HG02970 (cell line): ENCODE results near the gene ATG7.
"Not testable (repeated sequence)": the region's sequence is repeated elsewhere in the genome, so short reads cannot be mapped to it uniquely, and the experiment has no call there.

Source experiments
- ATAC-seq: cut with Tn5 transposase; IDR thresholded peaks from one replicate; pipeline ENCODE4 v1.9.1; 2021; ENCODE audit warnings: mild to moderate bottlenecking, moderate library complexity, moderate number of reproducible peaks; ENCODE audit not compliant: unreplicated experiment, low FRiP score

Gene ATG7

DNA sequence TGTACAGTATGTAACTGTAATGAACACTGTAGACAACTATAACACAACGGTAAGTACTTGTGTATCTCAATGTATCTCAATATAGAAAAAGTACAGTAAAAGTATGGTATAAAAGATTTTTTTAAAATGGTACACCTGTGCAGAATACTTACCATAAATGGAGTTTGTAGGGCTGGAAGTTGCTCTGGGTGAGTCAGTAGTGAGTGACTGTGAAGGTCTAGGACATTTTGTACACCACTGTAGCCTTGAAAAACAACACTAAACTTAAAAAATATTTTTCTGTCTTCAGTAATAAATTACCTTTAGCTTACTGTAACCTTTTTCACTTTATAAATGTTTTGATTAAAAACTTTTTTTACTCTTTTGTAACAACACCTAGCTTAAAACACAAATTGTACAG is 142.9 kb downstream of the ATG7 start:
- no peak for ATAC-seq

DNA sequence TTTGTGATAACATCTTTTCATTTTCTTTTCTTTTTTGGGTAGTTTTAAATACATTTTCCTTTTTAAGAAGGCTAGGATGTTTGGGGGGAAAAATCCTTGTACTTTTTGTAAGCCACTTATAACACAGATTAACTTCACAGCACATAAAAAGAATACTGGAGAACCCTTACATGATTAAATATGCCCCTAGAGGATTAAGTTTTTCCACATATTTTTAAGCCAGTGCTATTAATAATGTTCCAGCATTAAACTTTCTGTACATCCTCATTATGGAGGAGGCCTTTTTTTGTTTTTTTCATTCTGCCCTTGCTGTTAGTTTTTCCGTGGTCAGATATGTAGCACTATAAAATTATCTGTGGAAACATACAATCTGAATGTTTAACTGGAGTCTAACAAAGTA is 147.9 kb downstream of the ATG7 start:
- ATAC-seq = no peak

DNA sequence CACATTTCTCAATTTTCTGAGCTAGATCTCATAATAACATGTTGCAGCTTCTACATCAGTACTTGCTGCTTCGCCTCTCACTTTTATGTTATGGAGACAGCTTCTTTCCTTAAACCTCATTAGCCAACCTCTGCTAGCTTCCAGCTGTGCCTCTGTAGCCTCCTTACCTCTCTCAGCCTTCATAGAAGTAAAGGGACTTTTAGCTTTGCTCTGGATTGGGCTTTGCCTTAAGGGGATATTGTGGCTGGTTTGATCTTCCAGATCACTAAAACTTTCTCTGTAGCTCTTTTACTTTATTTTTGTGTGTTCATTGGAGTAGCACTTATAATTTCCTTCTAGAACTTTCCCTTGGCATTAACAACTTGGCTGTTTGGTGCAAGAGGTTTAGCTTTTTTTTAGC is 150.1 kb downstream of the ATG7 start:
- no peak for ATAC-seq

DNA sequence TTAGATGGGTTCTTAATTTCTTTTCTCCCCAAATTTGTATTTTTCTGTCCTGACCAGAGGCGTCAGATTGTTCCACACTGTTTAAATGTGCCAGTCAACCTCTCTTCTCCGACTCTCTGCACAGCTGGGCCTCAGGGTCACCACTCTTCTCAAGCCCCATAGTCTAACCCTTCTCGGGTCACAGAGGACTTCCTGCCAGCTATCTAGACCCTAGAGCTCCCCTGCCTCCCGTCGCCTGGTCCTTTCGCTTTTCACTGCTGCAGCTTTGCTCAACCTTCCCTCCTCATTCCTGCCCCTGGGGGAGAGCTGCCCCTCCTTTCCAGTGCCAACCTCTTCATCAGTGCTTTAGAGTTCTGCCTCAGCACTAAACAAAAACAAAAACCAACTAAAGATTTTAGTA is 151.7 kb downstream of the ATG7 start:
- no peak for ATAC-seq

DNA sequence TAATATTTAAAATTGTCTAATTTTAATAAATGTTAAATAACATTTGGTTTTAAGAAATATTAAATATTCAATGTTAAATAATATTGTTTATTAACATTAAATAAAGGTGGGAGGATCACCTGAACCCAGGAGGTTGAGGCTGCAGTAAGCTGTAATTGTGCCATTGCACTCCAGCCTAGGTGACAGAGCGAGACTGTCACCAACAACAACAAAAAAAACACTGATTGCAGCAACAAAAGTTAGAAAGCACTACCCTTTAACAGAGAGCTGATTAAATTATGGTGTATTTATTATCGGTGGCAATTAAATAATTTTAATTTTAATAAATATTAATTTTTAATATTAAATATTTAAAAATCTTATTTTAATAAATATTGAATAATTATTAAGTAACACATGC is 152.1 kb downstream of the ATG7 start:
- no peak for ATAC-seq

DNA sequence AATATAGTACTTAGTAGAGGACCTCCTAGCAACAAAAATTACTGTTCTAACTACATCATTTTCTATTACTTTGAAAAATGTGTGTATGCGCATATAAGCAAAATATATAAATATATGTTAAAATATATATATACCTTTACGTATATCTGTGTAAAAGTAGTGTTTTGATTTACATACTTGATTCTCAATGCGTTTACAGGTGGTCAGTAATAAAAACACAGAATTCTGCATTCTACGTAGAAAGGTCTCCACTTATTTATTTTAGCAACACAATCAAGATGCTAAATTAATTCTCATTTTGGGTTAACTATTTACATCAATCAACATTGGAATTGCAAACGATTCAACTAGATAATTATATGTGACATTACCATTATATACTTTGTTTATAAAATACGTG is 158.0 kb downstream of the ATG7 start:
- no peak for ATAC-seq

DNA sequence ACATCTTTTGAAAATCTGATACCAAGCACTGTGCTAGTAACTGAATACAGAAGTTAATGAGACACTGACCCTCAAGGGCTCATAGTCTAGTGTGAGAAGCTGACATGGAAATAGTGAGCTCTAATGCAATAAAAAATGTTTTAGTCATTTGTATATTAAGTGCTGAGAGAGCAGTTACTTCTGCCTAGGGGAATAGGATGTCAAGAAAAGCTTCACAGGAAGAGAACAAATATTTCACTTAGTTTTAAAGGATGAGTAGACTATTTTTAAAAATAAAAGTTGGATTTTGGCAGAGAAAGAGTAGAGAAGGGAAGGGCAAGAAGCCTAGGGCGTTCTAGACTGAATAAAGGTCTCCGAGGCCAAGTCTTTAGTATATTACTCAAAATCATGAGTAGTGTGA is 158.4 kb downstream of the ATG7 start:
- ATAC-seq = no peak

DNA sequence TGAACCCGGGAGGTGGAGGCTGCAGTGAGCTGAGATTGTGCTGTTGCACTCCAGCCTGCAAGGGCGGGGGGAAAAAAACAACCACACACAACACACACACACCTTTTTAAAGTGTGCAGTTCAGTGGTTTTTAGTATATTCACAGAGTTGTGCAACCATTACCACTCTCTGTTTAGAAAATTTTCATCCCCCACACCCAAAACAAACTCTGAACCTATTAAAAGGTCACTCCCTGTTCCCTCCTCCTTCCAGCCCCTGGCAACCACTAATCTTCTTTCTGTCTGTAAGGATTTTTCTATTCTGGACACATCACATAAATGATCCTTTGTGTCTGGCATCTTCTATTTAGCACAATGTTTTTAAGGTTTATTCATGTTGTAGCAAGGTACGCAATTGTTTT is 159.1 kb downstream of the ATG7 start:
- ATAC-seq = no peak

DNA sequence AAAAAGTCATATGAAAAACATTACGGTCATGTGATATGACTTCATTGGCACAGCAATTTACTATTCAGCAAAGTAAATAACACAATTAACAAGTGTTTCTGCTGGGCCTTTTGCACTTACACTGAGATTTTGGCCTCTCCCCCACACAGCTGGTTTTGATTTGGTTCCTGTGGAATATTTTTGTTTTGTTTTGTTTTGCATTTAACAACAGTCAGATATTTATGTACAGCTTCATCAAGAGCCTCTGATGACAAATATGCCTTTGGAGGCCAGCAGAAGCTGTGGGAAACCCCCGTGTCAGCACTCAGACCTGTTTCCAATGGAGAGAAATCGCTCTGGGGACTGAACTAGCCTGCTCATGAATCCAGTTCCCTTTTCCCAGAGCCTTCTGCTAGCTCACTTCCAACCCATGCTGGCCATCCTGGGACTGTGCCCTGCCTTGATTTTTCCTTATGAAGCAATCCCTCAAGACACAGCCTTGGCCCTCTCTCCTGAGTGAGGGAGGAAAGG is 161.9 kb downstream of the ATG7 start:
- ATAC-seq = no peak

DNA sequence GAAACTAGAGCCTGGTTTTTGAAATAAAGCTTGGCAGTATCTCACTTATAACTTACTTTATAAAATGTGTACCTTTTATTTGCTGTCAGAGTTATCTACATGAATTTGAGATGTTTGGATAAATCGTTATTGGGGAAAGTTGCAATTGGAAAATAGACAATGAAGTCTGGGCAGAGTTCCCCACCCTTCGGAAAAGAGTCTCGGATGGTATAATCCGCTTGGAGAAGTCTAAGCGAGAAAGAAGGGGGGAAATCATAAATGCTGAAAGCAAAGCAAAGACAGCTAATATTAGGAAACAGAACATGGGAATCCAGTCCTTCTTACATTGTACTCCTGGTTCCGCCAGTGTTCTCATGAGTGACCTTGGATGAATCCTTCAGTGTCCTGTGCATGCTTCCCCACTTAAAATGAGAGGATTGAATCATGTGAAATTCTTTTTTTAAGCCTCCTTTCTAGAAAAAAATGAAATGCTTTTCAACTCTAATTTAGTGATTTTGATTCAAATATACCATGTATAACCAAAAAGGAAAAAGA is 162.4 kb downstream of the ATG7 start:
- ATAC-seq = no peak

DNA sequence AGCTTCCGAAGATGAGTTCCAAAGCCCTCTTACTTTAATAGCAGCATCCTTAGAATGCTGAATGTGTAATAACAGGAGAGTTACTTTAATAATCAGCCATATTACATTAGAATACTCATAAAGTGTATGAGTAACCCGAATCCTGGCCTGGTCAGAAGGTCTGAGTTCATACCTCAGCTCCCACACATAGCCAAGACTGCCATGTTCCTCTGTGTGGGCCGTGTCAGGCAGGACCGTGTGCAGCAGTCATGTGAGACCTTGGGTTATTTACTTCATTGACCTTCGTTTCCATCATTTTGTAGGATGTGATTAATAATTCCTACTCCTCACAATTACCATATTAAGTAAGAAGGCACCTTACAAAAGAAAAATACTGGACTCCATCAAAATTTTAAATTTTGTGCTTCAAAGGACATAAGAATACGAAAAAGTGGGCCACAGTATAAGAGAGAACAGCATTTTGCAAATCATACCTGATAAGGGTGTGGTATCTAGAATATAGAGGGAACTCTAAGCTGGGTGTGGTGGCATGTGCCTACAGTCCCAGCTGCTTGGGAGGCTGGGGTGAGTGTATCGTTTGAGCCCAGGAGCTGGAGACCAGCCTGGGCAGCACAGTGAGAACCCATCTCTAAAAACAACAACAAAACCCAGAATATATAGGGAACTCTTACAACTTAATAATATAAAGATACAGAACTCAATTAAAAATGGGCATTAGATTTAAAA is 163.4 kb downstream of the ATG7 start:
- ATAC-seq = no peak

DNA sequence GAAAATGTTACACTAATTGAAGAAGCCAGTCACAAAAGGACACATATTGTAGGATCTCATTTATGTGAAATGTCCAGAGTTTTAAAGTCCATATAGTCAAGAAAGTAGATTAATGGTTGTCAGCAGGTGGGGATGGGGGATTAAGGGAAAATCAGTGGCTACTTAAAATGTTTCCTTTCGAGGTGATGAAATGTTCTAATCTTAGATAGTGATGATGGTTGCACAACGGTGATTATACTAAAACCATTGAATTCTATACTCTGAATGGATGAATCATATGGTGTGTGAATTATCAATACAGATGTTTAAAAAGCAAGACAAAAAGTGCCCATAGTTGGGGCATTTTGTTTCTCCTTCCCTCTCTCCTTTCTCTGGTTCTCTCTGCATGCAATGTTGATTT is 164.6 kb downstream of the ATG7 start:
- ATAC-seq = no peak

DNA sequence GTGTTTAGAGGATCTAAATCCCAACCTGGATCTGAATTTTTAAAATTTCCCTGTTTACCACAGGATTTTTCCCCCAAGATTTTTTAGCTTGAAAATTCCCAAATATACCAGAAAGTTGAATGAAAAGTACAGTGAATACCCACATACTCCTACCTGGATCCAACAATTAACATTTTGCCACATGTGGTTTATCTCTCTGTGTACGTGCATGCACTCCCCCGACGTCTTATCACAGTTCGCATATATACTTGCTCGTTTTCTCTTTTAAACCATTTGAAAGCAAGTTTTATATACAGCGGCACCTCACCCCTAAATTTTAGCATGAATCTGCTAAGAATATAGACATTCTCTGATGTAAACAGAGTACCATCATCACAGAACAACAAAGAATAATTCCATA is 165.3 kb downstream of the ATG7 start:
- ATAC-seq = no peak

DNA sequence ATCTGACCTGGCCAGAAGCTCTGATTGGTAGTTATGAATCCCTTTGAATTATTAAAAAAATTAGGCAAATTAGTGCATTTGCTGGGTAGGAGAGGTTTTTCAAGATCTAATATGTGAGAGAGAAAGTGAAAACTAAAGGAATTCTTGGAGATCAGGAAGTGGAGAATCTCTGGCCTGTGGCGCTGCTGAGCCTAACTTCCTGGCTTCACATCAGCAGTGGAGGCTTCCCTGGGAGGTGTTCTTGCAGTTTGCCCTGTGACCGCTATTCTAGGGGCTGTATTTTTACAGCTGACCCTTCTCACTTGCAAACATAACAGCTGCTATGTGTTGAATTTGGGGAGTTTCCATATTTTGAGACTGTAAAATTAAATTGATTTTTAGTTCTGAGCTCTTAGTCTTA is 166.4 kb downstream of the ATG7 start:
- no peak for ATAC-seq

DNA sequence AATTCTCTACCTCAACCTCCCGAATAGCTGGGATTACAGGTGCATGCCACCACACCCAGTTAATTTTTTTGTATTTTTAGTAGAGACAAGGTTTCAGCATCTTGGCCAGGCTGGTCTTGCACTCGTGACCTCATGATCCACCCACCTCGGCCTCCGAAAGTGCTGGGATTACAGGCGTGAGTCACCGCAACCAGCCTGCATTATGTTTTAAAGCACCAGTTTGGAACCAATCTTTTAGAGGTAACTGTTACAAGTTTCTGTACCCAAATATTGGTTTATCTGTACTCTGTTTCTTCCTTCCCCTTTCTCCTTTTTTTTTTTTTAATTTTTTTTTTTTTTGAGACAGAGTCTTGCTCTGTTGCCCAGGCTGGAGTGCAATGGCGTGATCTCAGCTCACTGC is 169.1 kb downstream of the ATG7 start:
- ATAC-seq = not testable (repeated sequence)

DNA sequence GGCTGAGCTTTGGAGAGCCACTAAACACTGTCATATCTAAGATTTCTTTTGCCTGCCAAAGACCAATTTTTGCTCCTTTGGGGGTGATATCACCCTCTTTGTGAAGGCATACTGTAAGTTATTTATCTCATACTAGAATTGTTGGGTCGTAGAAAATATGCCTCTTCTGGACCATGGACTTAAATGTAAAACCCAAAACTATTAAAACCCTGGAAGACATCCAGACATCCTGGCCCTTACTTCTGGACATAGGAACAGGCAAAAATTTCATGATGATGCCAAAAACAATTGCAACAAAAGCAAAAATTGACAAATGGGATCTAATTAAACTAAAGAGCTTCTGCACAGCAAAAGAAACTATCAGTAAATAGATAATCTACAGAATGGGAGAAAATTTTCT is 172.2 kb downstream of the ATG7 start:
- no peak for ATAC-seq

DNA sequence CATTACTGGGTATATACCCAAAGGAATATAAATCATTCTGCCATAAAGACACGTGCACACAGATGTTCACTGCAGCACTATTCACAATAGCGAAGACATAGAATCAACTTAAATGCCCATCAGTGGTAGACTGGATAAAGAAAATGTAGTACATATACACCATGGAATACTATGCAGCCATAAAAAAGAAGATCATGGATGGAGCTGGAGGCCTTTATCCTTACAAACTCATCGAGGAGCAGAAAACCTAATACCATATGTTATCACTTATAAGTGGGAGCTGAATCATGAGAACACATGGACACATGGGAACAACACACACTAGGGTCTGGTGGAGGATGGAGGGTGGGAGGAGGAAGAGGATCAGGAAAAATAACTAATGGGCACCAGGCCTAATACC is 173.0 kb downstream of the ATG7 start:
- ATAC-seq = not testable (repeated sequence)

DNA sequence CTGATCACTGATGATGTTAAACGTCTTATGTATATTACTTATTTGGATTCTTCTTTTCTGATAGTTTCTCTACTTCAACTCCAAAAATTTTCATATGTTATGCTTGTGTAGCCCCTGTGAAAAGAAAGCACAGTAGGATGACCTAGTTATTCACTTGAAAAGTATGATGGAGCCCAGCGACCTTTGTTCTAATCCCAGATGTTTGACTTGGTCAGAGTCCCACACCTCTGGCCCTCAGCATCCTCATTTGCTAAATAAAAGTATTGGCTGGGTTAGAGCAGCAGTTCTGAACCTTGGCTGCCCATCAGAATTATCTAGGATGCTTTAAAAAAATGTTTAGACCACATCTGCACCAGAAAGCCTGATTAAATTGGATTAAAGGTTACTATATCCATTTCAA is 173.7 kb downstream of the ATG7 start:
- ATAC-seq = no peak

DNA sequence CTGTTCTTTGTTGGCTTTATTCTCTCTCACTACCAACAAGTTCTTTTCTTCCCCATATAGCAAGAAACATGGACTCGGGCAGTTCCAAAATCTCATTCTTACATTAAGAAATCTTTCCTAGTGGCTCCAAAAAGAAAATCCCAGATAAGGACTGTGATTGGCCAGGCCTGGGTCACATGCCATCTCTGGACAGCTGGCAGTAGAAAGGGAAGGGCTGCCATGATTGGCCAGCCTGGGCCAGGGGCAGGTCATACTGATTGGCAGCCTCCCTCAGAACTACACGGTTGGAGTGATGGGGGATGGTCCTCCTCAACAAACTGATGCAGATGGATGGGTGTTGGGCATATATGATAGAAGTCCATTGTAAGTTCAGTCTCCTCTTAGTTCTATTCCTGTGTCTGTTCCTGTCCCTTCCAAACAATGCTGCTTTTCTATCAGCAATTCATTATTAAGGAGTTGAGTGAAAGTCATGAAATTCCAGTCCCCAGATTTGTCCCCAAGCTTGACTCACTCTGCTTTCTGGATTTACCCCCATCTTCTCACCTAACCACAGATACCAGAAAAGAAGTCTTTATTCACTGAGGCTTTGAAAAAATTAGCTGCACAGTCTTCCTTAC is 175.5 kb downstream of the ATG7 start:
- no peak for ATAC-seq

DNA sequence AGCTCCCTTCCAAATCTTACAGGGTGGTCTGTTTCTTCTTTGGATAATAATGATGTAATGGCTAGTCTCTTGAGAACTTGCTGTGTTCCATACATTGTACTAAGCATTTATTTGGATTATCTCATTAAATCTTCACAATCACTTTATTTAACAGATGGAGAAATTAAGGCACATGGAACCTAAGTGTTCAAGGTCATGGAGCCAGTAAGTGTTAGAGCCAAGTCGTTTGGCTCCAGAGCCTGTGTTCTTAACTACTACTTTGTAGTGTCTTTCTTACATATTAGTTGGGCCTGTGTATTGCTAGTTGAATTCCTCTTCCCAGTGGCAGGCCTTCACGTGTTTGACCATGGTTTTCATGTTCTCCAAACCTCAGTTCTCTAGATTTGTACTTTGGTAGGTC is 177.8 kb downstream of the ATG7 start:
- no peak for ATAC-seq

DNA sequence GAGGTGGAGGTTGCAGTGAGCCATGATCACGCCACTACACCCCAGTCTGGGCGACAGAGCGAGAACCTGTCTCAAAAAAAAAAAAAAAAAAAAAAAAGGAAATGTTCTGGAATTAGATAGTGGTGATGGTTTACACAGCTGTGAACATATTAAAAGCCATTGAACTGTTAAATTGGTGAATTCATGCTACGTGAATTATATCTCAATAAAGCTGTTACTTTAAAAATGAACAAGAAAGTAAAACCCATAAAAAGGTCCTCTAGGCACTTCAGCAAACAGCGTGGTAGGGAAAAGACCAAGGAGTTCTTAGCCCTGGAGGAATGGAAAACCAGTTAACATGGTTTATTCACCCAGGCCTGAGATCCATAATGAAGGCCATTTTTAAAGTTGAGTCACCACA is 180.1 kb downstream of the ATG7 start:
- no peak for ATAC-seq
